ENCODE measurements around the gene SUCLG2. TPM values are rescaled to one million over a fixed set of nuclear protein-coding genes. Genes with fewer than 3 reads are reported as not detected.

SUCLG2 gene
- total RNA-seq, 1 donor = 56.8 TPM

GRCh38 chr3:67642734-67643133 lies 11.7 kb downstream of the SUCLG2 start:
- TF ChIP-seq, protein P1, sequence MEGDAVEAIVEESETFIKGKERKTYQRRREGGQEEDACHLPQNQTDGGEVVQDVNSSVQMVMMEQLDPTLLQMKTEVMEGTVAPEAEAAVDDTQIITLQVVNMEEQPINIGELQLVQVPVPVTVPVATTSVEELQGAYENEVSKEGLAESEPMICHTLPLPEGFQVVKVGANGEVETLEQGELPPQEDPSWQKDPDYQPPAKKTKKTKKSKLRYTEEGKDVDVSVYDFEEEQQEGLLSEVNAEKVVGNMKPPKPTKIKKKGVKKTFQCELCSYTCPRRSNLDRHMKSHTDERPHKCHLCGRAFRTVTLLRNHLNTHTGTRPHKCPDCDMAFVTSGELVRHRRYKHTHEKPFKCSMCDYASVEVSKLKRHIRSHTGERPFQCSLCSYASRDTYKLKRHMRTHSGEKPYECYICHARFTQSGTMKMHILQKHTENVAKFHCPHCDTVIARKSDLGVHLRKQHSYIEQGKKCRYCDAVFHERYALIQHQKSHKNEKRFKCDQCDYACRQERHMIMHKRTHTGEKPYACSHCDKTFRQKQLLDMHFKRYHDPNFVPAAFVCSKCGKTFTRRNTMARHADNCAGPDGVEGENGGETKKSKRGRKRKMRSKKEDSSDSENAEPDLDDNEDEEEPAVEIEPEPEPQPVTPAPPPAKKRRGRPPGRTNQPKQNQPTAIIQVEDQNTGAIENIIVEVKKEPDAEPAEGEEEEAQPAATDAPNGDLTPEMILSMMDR (IDR thresholded peaks at IDR 0.05; ENCODE audit: extremely low read depth, low read depth, low read length) = no peak
- no peaks in the 10 kb centered on the region for H3K36me3 ChIP-seq (ENCODE audit: insufficient read depth, low read length)
- no peak overlapping the region for H3K4me2 ChIP-seq (ENCODE audit: insufficient read depth, low read length)
- H3K4me3 ChIP-seq (ENCODE audit: insufficient read depth, low read length) = no peak overlapping the region
- H3K9me3 ChIP-seq (ENCODE audit: low read depth, low read length) = no peaks in the 10 kb centered on the region
- no peak overlapping the region for H3K27ac ChIP-seq (ENCODE audit: low read depth, low read length)
- no peaks in the 10 kb centered on the region for H3K27me3 ChIP-seq (ENCODE audit: insufficient read depth, low read length)
- H2AFZ ChIP-seq (ENCODE audit: low read length) = no peak overlapping the region
- H3K79me2 ChIP-seq (ENCODE audit: insufficient read depth, low read length) = peaks cover 79% of the 10 kb centered on the region
- no peaks in the 10 kb centered on the region for H4K20me1 ChIP-seq (ENCODE audit: insufficient read depth, low read length)
- peaks cover 27% of the 10 kb centered on the region for H3K4me1 ChIP-seq (ENCODE audit: insufficient read depth, low read length)
- no peak for DNase-seq (ENCODE audit: insufficient read length, low spot score, missing footprints)

DNA sequence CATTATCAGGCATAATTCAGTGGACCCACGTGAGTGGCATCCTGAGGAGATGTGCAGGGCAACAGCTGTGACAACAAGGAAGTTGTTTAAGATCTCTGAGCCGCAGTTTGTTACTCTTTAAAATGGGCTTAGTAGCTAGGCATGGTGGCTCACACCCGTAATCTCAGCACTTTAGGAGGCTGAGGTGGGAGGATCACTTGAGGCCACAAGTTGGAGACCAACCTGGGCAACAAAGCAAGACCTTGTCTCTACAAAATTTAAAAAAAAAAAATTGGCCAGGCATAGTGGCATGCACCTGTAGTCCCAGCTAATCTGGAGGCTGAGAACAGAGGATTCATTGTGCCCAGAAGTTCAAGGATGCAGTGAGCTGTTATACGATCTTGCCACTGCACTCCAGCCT lies 12.2 kb downstream of the SUCLG2 start:
- H3K79me2 ChIP-seq (ENCODE audit: insufficient read depth, low read length) = peaks cover 85% of the 10 kb centered on the region
- H3K4me1 ChIP-seq (ENCODE audit: insufficient read depth, low read length) = peaks cover 23% of the 10 kb centered on the region
- H4K20me1 ChIP-seq (ENCODE audit: insufficient read depth, low read length) = no peaks in the 10 kb centered on the region
- no peak overlapping the region for H3K4me2 ChIP-seq (ENCODE audit: insufficient read depth, low read length)
- no peaks in the 10 kb centered on the region for H3K27me3 ChIP-seq (ENCODE audit: insufficient read depth, low read length)
- TF ChIP-seq, protein P1 (IDR thresholded peaks at IDR 0.05; ENCODE audit: extremely low read depth, low read depth, low read length) = no peak
- no peaks in the 10 kb centered on the region for H3K36me3 ChIP-seq (ENCODE audit: insufficient read depth, low read length)
- no peak for DNase-seq (ENCODE audit: insufficient read length, low spot score, missing footprints)
- H3K4me3 ChIP-seq (ENCODE audit: insufficient read depth, low read length) = no peak overlapping the region
- H3K9me3 ChIP-seq (ENCODE audit: low read depth, low read length) = no peaks in the 10 kb centered on the region
- no peak overlapping the region for H2AFZ ChIP-seq (ENCODE audit: low read length)
- H3K27ac ChIP-seq (ENCODE audit: low read depth, low read length) = no peak overlapping the region

- H3K79me2 ChIP-seq (ENCODE audit: insufficient read depth, low read length) = peaks cover 86% of the 10 kb centered on the region
- TF ChIP-seq, protein P1 (IDR thresholded peaks at IDR 0.05; ENCODE audit: extremely low read depth, low read depth, low read length) = no peak
- no peaks in the 10 kb centered on the region for H3K27me3 ChIP-seq (ENCODE audit: insufficient read depth, low read length)
- peaks cover 16% of the 10 kb centered on the region for H3K4me1 ChIP-seq (ENCODE audit: insufficient read depth, low read length)
- no peak for DNase-seq (ENCODE audit: insufficient read length, low spot score, missing footprints)
- H2AFZ ChIP-seq (ENCODE audit: low read length) = no peak overlapping the region
- no peaks in the 10 kb centered on the region for H3K9me3 ChIP-seq (ENCODE audit: low read depth, low read length)
- no peak overlapping the region for H3K4me3 ChIP-seq (ENCODE audit: insufficient read depth, low read length)
- H4K20me1 ChIP-seq (ENCODE audit: insufficient read depth, low read length) = no peaks in the 10 kb centered on the region
- no peak overlapping the region for H3K4me2 ChIP-seq (ENCODE audit: insufficient read depth, low read length)
- H3K36me3 ChIP-seq (ENCODE audit: insufficient read depth, low read length) = no peaks in the 10 kb centered on the region
- no peak overlapping the region for H3K27ac ChIP-seq (ENCODE audit: low read depth, low read length)
These were observed 13.0 kb downstream of the SUCLG2 start for GRCh38 chr3:67641451-67641850.

GRCh38 chr3:67640023-67640660 lies 14.3 kb downstream of the SUCLG2 start:
- Histone ChIP-seq H4K20me1 (ENCODE audit: insufficient read depth, low read length) (no peaks in the 10 kb centered on the region), H3K4me1 (ENCODE audit: insufficient read depth, low read length) (peaks cover 23% of the 10 kb centered on the region), H3K79me2 (ENCODE audit: insufficient read depth, low read length) (peaks cover 75% of the 10 kb centered on the region), H3K4me2 (ENCODE audit: insufficient read depth, low read length) (peak overlapping the region; percentile 38), H3K27ac (ENCODE audit: low read depth, low read length) (peak overlapping the region; percentile 19), H3K36me3 (ENCODE audit: insufficient read depth, low read length) (no peaks in the 10 kb centered on the region), H3K4me3 (ENCODE audit: insufficient read depth, low read length) (no peak overlapping the region), H3K9me3 (ENCODE audit: low read depth, low read length) (no peaks in the 10 kb centered on the region), H2AFZ (ENCODE audit: low read length) (peak overlapping the region; percentile 34), H3K27me3 (ENCODE audit: insufficient read depth, low read length) (no peaks in the 10 kb centered on the region)
- TF ChIP-seq, protein P1 (IDR thresholded peaks at IDR 0.05; ENCODE audit: extremely low read depth, low read depth, low read length) = no peak
- no peak for DNase-seq (ENCODE audit: insufficient read length, low spot score, missing footprints)
